ENCODE measurements around the gene SAMD13. TPM values are rescaled to one million over a fixed set of nuclear protein-coding genes. Genes with fewer than 3 reads are reported as not detected.

SAMD13 gene
- total and polyA plus RNA-seq, 2 of the 8 experiments (the other 6 are each of a cell fraction or from before 2014, with no cell fraction given): 0.86 to 2.3 TPM

DNA sequence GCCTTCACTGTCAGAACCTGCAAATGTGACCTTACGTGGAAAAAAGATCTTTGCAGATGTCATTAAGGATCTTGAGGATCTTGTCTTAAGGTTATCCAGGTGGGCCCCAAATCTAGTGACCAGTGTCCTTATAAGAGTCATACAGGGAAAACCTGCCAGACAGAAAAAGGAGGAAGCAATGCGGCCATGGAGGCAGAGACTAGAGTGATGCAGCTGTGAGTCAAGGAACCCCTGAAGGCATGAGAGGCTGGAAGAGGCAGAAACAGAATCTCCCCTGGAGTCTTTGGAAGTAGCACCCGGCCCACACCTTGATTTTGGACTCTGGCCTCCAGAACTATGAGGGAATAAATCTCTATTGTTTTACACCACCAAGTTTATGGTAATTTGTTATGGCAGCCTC, 60.3 kb downstream of the SAMD13 start:
- Histone ChIP-seq H4K8ac (ENCODE audit: extremely low read depth, insufficient read depth, low read length) (no peak overlapping the region), H2BK20ac (ENCODE audit: low read length) (no peak overlapping the region), H2AK5ac (ENCODE audit: low read depth, low read length) (no peak overlapping the region), H3K4me2 (ENCODE audit: insufficient read depth in 1 of 2, low read depth in 2 of 2, low read length in 2 of 2) (no peak overlapping the region), H3K18ac (ENCODE audit: extremely low read depth, low read length) (no peak overlapping the region), H2BK5ac (ENCODE audit: low read depth, low read length) (no peak overlapping the region), H3K23ac (ENCODE audit: insufficient read length) (no peak overlapping the region), H3K56ac (replicated peaks; ENCODE audit: insufficient read length, low read depth, low read length) (no peak overlapping the region), H2BK12ac (ENCODE audit: low read depth, low read length) (no peak overlapping the region), H3K4me3 (ENCODE audit: extremely low read depth in 1 of 4, insufficient read depth in 2 of 4, low read depth in 3 of 4, low read length in 4 of 4) (no peak overlapping the region), H3K23me2 (ENCODE audit: low read depth, low read length) (no peaks in the 10 kb centered on the region), H4K91ac (replicated peaks; ENCODE audit: insufficient read length, low read length) (no peak overlapping the region), H3K36me3 (ENCODE audit: control insufficient read depth in 2 of 4, insufficient read depth in 4 of 4, low read length in 3 of 4) (no peaks in the 10 kb centered on the region), H2AFZ (ENCODE audit: low read length) (no peak overlapping the region), H3K79me2 (ENCODE audit: control insufficient read depth in 1 of 2, insufficient read depth in 2 of 2, low read length in 2 of 2) (no peaks in the 10 kb centered on the region), H3K27me3 (replicated peaks in 1 of 4; ENCODE audit: control insufficient read depth in 3 of 4, extremely low read depth in 1 of 4, insufficient read depth in 3 of 4, low read length in 3 of 4) (no peaks in the 10 kb centered on the region), H3K79me1 (ENCODE audit: low read depth, low read length) (no peaks in the 10 kb centered on the region), H4K5ac (ENCODE audit: insufficient read length, low read depth, low read length) (no peak overlapping the region), H2BK120ac (replicated peaks; ENCODE audit: low read depth, low read length) (no peak overlapping the region), H2BK15ac (ENCODE audit: low read length) (no peak overlapping the region), H3K4me1 (replicated peaks in 1 of 4; ENCODE audit: control insufficient read depth in 3 of 4, insufficient read depth in 4 of 4, low read length in 3 of 4) (no peaks in the 10 kb centered on the region), H3K4ac (replicated peaks; ENCODE audit: insufficient read length, low read depth, low read length) (no peak overlapping the region), H3K14ac (ENCODE audit: insufficient read length) (no peak overlapping the region), H3K9me3 (ENCODE audit: insufficient read depth in 2 of 2, low read depth in 1 of 2, low read length in 1 of 2) (no peaks in the 10 kb centered on the region), H3K9ac (replicated peaks in 1 of 4; ENCODE audit: extremely low read depth in 1 of 4, low read depth in 3 of 4, low read length in 3 of 4) (no peak overlapping the region), H3K27ac (ENCODE audit: low read depth, low read length) (no peak overlapping the region), H4K20me1 (replicated peaks in 1 of 2; ENCODE audit: control insufficient read depth in 1 of 2, insufficient read depth in 2 of 2, low read length in 2 of 2) (no peaks in the 10 kb centered on the region)
- ChIA-PET CTCF (ENCODE audit: partially characterized antibody) (interaction anchor here (1.0 kb wide), 1 partner anchor 41 kb away, joined by 3 read pairs; no protein-coding TSS in a partner anchor), POLR2A (ENCODE audit: partially characterized antibody) (no interaction called here)
- DNase-seq (ENCODE audit: low read depth in 1 of 2, low spot score in 2 of 2) (no peak), FAIRE-seq (no peak)
- WGBS, 2 experiments (ENCODE audit: extremely low coverage in 1 of 2, insufficient coverage in 1 of 2, insufficient read length in 1 of 2, insufficient replicate concordance in 2 of 2, low coverage in 1 of 2, low lambda C conversion rate in 2 of 2, missing lambda C conversion rate in 1 of 2): 88% methylated on average over 3 of the region's 3 CpGs; no CpG with 5 or more reads in 1 of the 2 experiments
- TF ChIP-seq RXRA (IDR thresholded peaks at IDR 0.05; ENCODE audit: insufficient read depth, low read depth, low read length) (no peak), BCL11A (IDR thresholded peaks at IDR 0.05; ENCODE audit: low read depth in 2 of 2, low read length in 2 of 2) (no peak), SIRT6 (IDR thresholded peaks at IDR 0.05; ENCODE audit: low read length) (no peak), CTBP2 (IDR thresholded peaks at IDR 0.05; ENCODE audit: borderline replicate concordance, insufficient read depth, insufficient read length, low read length) (no peak), ASH2L (IDR thresholded peaks at IDR 0.05; ENCODE audit: low read length) (no peak), JUND (IDR thresholded peaks at IDR 0.05; ENCODE audit: low read length) (no peak), ATF2 (IDR thresholded peaks at IDR 0.05; ENCODE audit: low read length) (no peak), TEAD4 (IDR thresholded peaks at IDR 0.05; ENCODE audit: low read depth, low read length) (no peak), POLR2A (IDR thresholded peaks at IDR 0.05; ENCODE audit: control extremely low read depth in 1 of 2, low read depth in 2 of 2, low read length in 2 of 2) (no peak), RFX5 (IDR thresholded peaks at IDR 0.05; ENCODE audit: borderline replicate concordance, low read depth, low read length) (no peak)
- TF ChIP-seq, protein P1, sequence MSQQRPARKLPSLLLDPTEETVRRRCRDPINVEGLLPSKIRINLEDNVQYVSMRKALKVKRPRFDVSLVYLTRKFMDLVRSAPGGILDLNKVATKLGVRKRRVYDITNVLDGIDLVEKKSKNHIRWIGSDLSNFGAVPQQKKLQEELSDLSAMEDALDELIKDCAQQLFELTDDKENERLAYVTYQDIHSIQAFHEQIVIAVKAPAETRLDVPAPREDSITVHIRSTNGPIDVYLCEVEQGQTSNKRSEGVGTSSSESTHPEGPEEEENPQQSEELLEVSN (IDR thresholded peaks at IDR 0.05): no peak
